ENCODE results near the gene UNK. TPM values are rescaled to one million over a fixed set of nuclear protein-coding genes. Genes with fewer than 3 reads are reported as not detected.

Gene UNK
- total and polyA plus RNA-seq, 9 of the 15 experiments (the other 6 are each of a cell fraction or from before 2014, with no cell fraction given) = 12.8 to 38.6 (median 24.8) TPM

- TF ChIP-seq SREBF2 (CRISPR knock-in tag; IDR thresholded peaks at IDR 0.05) (no peak), TSC22D4 (tag; IDR thresholded peaks at IDR 0.05) (no peak), HNRNPK (IDR thresholded peaks at IDR 0.05; ENCODE audit: low read depth, low read length, poor library complexity, severe bottlenecking) (no peak), NR2C2 (CRISPR knock-in tag; IDR thresholded peaks at IDR 0.05) (peak; percentile 28; the same call in 1 of the 2 replicates), NR2C2 (tag; IDR thresholded peaks at IDR 0.05) (no peak), NR4A1 (CRISPR knock-in tag; IDR thresholded peaks at IDR 0.05) (0 out of 2 replicates have a peak, but pooled peaks have one; percentile 15), NR4A1 (tag; IDR thresholded peaks at IDR 0.05) (no peak), MXI1 (IDR thresholded peaks at IDR 0.05; ENCODE audit: low read depth, low read length) (peak; percentile 69), BHLHE40 (IDR thresholded peaks at IDR 0.05; ENCODE audit: low read length) (peak; percentile 88), TCFL5 (CRISPR knock-in tag; conservative IDR thresholded peaks at IDR 0.05) (peak; percentile 65; the same call in 1 of the 2 replicates), AFF1 (IDR thresholded peaks at IDR 0.05; ENCODE audit: low read depth in 1 of 2, partially characterized antibody in 2 of 2) (peak in 1 of 2 experiments; percentile 41), ZBTB1 (CRISPR knock-in tag; IDR thresholded peaks at IDR 0.05; ENCODE audit: borderline replicate concordance, low read depth) (no peak), PPARD (CRISPR knock-in tag; IDR thresholded peaks at IDR 0.05) (no peak), NCOA4 (IDR thresholded peaks at IDR 0.05; ENCODE audit: partially characterized antibody) (no peak), RUNX1 (IDR thresholded peaks at IDR 0.05; ENCODE audit: low read depth) (0 out of 2 replicates have a peak, but pooled peaks have one; percentile 68), COPS2 (conservative IDR thresholded peaks at IDR 0.05) (no peak)
Observed at GRCh38 chr17:75776386-75777295, 8.0 kb upstream of the UNK start (continued).
